ENCODE data around the gene TEX52.

GRCh38 chr12:2803635-2804392, 53.0 kb downstream of the TEX52 start:
- TF ChIP-seq, protein P1, sequence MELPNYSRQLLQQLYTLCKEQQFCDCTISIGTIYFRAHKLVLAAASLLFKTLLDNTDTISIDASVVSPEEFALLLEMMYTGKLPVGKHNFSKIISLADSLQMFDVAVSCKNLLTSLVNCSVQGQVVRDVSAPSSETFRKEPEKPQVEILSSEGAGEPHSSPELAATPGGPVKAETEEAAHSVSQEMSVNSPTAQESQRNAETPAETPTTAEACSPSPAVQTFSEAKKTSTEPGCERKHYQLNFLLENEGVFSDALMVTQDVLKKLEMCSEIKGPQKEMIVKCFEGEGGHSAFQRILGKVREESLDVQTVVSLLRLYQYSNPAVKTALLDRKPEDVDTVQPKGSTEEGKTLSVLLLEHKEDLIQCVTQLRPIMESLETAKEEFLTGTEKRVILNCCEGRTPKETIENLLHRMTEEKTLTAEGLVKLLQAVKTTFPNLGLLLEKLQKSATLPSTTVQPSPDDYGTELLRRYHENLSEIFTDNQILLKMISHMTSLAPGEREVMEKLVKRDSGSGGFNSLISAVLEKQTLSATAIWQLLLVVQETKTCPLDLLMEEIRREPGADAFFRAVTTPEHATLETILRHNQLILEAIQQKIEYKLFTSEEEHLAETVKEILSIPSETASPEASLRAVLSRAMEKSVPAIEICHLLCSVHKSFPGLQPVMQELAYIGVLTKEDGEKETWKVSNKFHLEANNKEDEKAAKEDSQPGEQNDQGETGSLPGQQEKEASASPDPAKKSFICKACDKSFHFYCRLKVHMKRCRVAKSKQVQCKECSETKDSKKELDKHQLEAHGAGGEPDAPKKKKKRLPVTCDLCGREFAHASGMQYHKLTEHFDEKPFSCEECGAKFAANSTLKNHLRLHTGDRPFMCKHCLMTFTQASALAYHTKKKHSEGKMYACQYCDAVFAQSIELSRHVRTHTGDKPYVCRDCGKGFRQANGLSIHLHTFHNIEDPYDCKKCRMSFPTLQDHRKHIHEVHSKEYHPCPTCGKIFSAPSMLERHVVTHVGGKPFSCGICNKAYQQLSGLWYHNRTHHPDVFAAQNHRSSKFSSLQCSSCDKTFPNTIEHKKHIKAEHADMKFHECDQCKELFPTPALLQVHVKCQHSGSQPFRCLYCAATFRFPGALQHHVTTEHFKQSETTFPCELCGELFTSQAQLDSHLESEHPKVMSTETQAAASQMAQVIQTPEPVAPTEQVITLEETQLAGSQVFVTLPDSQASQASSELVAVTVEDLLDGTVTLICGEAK (IDR thresholded peaks at IDR 0.05; ENCODE audit: borderline replicate concordance) = no peak
- TF ChIP-seq, protein P2, sequence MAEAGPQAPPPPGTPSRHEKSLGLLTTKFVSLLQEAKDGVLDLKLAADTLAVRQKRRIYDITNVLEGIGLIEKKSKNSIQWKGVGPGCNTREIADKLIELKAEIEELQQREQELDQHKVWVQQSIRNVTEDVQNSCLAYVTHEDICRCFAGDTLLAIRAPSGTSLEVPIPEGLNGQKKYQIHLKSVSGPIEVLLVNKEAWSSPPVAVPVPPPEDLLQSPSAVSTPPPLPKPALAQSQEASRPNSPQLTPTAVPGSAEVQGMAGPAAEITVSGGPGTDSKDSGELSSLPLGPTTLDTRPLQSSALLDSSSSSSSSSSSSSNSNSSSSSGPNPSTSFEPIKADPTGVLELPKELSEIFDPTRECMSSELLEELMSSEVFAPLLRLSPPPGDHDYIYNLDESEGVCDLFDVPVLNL (IDR thresholded peaks at IDR 0.05; ENCODE audit: low read depth, low read length) = no peak
- TF ChIP-seq, protein P3, sequence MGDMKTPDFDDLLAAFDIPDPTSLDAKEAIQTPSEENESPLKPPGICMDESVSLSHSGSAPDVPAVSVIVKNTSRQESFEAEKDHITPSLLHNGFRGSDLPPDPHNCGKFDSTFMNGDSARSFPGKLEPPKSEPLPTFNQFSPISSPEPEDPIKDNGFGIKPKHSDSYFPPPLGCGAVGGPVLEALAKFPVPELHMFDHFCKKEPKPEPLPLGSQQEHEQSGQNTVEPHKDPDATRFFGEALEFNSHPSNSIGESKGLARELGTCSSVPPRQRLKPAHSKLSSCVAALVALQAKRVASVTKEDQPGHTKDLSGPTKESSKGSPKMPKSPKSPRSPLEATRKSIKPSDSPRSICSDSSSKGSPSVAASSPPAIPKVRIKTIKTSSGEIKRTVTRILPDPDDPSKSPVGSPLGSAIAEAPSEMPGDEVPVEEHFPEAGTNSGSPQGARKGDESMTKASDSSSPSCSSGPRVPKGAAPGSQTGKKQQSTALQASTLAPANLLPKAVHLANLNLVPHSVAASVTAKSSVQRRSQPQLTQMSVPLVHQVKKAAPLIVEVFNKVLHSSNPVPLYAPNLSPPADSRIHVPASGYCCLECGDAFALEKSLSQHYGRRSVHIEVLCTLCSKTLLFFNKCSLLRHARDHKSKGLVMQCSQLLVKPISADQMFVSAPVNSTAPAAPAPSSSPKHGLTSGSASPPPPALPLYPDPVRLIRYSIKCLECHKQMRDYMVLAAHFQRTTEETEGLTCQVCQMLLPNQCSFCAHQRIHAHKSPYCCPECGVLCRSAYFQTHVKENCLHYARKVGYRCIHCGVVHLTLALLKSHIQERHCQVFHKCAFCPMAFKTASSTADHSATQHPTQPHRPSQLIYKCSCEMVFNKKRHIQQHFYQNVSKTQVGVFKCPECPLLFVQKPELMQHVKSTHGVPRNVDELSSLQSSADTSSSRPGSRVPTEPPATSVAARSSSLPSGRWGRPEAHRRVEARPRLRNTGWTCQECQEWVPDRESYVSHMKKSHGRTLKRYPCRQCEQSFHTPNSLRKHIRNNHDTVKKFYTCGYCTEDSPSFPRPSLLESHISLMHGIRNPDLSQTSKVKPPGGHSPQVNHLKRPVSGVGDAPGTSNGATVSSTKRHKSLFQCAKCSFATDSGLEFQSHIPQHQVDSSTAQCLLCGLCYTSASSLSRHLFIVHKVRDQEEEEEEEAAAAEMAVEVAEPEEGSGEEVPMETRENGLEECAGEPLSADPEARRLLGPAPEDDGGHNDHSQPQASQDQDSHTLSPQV (IDR thresholded peaks at IDR 0.05) = no peak
- TF ChIP-seq, protein P4, sequence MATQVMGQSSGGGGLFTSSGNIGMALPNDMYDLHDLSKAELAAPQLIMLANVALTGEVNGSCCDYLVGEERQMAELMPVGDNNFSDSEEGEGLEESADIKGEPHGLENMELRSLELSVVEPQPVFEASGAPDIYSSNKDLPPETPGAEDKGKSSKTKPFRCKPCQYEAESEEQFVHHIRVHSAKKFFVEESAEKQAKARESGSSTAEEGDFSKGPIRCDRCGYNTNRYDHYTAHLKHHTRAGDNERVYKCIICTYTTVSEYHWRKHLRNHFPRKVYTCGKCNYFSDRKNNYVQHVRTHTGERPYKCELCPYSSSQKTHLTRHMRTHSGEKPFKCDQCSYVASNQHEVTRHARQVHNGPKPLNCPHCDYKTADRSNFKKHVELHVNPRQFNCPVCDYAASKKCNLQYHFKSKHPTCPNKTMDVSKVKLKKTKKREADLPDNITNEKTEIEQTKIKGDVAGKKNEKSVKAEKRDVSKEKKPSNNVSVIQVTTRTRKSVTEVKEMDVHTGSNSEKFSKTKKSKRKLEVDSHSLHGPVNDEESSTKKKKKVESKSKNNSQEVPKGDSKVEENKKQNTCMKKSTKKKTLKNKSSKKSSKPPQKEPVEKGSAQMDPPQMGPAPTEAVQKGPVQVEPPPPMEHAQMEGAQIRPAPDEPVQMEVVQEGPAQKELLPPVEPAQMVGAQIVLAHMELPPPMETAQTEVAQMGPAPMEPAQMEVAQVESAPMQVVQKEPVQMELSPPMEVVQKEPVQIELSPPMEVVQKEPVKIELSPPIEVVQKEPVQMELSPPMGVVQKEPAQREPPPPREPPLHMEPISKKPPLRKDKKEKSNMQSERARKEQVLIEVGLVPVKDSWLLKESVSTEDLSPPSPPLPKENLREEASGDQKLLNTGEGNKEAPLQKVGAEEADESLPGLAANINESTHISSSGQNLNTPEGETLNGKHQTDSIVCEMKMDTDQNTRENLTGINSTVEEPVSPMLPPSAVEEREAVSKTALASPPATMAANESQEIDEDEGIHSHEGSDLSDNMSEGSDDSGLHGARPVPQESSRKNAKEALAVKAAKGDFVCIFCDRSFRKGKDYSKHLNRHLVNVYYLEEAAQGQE (IDR thresholded peaks at IDR 0.05; ENCODE audit: low read depth, low read length) = no peak
- TF ChIP-seq, protein P5, sequence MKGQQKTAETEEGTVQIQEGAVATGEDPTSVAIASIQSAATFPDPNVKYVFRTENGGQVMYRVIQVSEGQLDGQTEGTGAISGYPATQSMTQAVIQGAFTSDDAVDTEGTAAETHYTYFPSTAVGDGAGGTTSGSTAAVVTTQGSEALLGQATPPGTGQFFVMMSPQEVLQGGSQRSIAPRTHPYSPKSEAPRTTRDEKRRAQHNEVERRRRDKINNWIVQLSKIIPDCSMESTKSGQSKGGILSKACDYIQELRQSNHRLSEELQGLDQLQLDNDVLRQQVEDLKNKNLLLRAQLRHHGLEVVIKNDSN (IDR thresholded peaks at IDR 0.05; ENCODE audit: borderline replicate concordance, extremely low read length, insufficient read depth, low read depth, low read length) = no peak
- TF ChIP-seq, protein P6, sequence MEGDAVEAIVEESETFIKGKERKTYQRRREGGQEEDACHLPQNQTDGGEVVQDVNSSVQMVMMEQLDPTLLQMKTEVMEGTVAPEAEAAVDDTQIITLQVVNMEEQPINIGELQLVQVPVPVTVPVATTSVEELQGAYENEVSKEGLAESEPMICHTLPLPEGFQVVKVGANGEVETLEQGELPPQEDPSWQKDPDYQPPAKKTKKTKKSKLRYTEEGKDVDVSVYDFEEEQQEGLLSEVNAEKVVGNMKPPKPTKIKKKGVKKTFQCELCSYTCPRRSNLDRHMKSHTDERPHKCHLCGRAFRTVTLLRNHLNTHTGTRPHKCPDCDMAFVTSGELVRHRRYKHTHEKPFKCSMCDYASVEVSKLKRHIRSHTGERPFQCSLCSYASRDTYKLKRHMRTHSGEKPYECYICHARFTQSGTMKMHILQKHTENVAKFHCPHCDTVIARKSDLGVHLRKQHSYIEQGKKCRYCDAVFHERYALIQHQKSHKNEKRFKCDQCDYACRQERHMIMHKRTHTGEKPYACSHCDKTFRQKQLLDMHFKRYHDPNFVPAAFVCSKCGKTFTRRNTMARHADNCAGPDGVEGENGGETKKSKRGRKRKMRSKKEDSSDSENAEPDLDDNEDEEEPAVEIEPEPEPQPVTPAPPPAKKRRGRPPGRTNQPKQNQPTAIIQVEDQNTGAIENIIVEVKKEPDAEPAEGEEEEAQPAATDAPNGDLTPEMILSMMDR (IDR thresholded peaks at IDR 0.05 in 2 of 3, conservative IDR thresholded peaks at IDR 0.05 in 1 of 3; ENCODE audit: control insufficient read depth in 2 of 3, extremely low read depth in 1 of 3, insufficient read depth in 1 of 3, low read depth in 3 of 3, low read length in 3 of 3) = no peak
- no peak for TF ChIP-seq NRF1 (conservative IDR thresholded peaks at IDR 0.05; ENCODE audit: low read depth, low read length)
